ENCODE measurements around the gene RANGAP1. TPM values are rescaled to one million over a fixed set of nuclear protein-coding genes. Genes with fewer than 3 reads are reported as not detected.
A peak's percentile ranks its signal among the peaks of the same experiment; 100 is the strongest.

Gene RANGAP1
- total and polyA plus RNA-seq, 2 of the 13 experiments (the other 11 are each of a cell fraction or from before 2014, with no cell fraction given), result 51.8 to 83.9 TPM

DNA sequence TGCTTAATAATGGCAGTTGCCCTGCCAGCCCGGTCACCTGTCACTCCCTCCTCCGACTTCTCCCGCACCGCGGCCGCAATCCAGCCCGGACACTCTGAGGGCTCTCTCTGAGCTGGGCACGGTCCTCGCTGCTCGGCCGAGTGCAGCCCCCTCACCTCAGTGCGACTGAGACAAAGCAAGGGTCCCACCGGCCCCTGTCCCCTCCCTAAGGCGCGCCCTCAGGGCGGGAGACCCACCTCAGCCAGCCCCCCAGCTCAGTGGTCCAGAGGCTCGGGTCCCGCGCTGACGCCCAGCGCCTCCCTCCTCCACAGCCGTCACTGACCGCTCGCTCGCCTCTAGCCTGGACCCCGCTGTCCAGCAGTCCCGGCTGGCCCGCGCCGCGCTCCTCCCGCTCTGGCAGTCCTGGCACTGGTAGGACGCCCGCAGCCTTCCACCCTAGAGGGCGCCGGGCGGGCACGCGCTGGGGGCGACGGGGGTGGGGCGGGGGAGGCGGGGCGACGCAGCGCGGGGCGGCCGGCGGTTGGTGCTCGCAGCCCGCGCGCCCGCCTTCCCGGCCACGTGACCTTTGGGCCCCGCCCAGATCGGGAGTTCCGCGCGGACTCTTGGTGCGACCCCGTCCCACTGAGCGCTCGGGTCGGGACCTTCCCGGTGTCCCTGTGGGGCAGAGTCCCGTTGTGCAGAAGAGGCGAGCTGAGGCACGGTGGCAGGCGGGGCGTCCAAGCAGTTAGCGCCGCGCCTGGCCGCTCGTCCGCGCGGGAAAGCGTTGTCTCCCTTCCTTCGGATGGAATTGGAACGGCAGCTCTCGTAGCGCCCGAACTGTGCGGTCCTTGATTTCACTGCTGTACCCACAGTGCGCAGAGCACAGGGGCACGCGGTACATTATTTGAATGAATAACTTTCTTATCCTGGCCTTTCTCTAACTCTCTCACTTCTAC is 88.7 kb downstream of the RANGAP1 start (continued):
- no peak for TF ChIP-seq SOX5 (CRISPR knock-in tag; IDR thresholded peaks at IDR 0.05; ENCODE audit: borderline replicate concordance)
- TF ChIP-seq PAF1 (CRISPR knock-in tag; IDR thresholded peaks at IDR 0.05), result no peak
- TF ChIP-seq HNRNPLL (IDR thresholded peaks at IDR 0.05; ENCODE audit: low read depth, low read length, poor library complexity, severe bottlenecking), result peak; percentile 81
- TF ChIP-seq ZNF362 (CRISPR knock-in tag; IDR thresholded peaks at IDR 0.05; ENCODE audit: borderline replicate concordance), result 0 out of 2 replicates have a peak, but pooled peaks have one; percentile 12
- TF ChIP-seq ZBTB46 (CRISPR knock-in tag; IDR thresholded peaks at IDR 0.05; ENCODE audit: borderline replicate concordance), result no peak
- no peak for TF ChIP-seq HNRNPH1 (optimal IDR thresholded peaks at IDR 0.05; ENCODE audit: low read depth, low read length)
- TF ChIP-seq ZNF160 (CRISPR knock-in tag; IDR thresholded peaks at IDR 0.05), result no peak
- no peak for TF ChIP-seq ZNF556 (CRISPR knock-in tag; IDR thresholded peaks at IDR 0.05; ENCODE audit: borderline replicate concordance)
- no peak for TF ChIP-seq ZNF878 (CRISPR knock-in tag; IDR thresholded peaks at IDR 0.05)
- TF ChIP-seq DMTF1 (CRISPR knock-in tag; IDR thresholded peaks at IDR 0.05), result no peak
- no peak for TF ChIP-seq ARNT (IDR thresholded peaks at IDR 0.05)
- TF ChIP-seq IRX3 (CRISPR knock-in tag; IDR thresholded peaks at IDR 0.05; ENCODE audit: borderline replicate concordance, low read depth), result no peak
- peak; percentile 89; the same call in 1 of the 2 replicates for TF ChIP-seq MTERF4 (CRISPR knock-in tag; IDR thresholded peaks at IDR 0.05)
- TF ChIP-seq MTA3 (CRISPR knock-in tag; IDR thresholded peaks at IDR 0.05), result no peak
- no peak for TF ChIP-seq KLF16 (CRISPR knock-in tag; IDR thresholded peaks at IDR 0.05)
- no peak for TF ChIP-seq ZNF619 (CRISPR knock-in tag; IDR thresholded peaks at IDR 0.05)
- TF ChIP-seq ZNF331 (CRISPR knock-in tag; IDR thresholded peaks at IDR 0.05), result peak; percentile 51; the same call in 1 of the 2 replicates
- TF ChIP-seq TARDBP (CRISPR knock-in tag; IDR thresholded peaks at IDR 0.05), result peak; percentile 7; the same call in 1 of the 2 replicates
- TF ChIP-seq MED13 (CRISPR knock-in tag; IDR thresholded peaks at IDR 0.05), result no peak
- no peak for TF ChIP-seq ZNF33A (CRISPR knock-in tag; IDR thresholded peaks at IDR 0.05; ENCODE audit: borderline replicate concordance)
- no peak for TF ChIP-seq FOXO1 (CRISPR knock-in tag; IDR thresholded peaks at IDR 0.05)
- TF ChIP-seq GTF2F1 (IDR thresholded peaks at IDR 0.05; ENCODE audit: low read length), result no peak
- 0 out of 2 replicates have a peak, but pooled peaks have one; percentile 28 for TF ChIP-seq NCOA2 (CRISPR knock-in tag; IDR thresholded peaks at IDR 0.05)
- TF ChIP-seq KAT8 (CRISPR knock-in tag; IDR thresholded peaks at IDR 0.05), result peak; percentile 55; the same call in 1 of the 2 replicates
- no peak for TF ChIP-seq SALL2 (CRISPR knock-in tag; IDR thresholded peaks at IDR 0.05)
